Stimulated activated CD4-positive, alpha-beta T cell treated with anti-CD3 and anti-CD28 coated beads, TNF-alpha, amount 100 ng/mL, for 48 hours (primary cell): Measurements from ENCODE around the gene PHLDA2.

Experiments
- DNase-seq, 3 donors: peaks; one replicate each; pipeline ENCODE4 v3.0.0-alpha.2; 2020; ENCODE audit warnings: low read depth in 3 of 3

PHLDA2 gene

DNA sequence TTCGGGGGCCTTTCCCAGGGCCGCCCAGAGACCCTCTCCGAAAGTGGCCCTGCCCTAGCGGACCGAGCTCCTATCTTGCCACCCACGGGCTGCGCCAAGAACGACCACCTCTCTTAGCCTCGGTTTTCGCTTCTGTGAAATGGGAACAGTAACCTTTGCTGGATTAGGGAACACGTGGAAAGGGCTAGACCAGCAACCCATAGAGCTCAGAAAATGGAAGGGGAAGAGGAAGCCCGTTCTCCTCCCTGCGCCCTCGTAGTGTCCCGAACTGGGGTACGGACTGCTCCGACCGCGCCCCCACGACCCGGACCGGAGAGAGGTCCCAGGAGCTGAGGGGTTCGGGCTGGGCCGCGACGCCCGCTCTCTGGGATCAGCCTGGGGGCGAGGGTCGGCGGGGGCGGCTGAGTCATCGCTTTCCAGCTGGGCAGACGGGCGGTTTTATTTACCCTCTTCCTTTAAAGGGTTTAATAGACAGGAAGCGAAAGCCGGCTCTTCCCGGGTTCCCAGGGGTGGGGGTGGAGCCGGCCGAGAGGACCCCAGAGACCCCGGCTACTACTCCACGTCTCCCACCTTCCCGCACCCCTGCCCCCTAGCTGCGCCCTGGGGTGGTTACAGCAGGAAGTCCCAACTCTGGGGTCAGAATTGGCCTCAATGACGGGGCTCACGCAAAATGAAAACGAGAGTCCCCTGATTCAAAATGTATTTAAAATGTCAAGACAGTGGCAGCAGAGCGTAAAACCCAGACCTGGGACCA is 907 bp upstream of the PHLDA2 start:
- DNase-seq: peak in 1 of 3 donors; percentile 38

DNA sequence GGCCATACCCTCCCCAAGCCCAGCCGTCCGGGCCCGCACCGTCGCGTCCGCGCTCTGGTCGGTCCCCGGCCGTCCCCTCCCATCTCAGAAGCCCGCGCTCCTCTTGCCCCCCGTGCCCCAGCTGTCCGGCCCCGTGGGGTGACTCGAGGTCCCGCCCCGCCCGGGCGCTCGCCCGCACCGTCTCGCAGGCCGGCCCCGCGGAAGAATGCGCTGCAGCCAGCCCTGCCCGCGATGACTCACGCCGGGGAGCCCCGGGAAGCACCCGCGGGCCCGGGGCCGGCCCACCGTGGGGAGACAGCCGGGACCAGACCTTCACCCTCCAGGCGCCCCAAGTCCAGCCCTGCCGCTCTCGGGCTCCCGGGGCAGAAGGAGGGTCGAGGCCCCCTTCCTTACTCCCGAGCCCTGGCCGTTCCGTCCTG is 320 bp upstream of the PHLDA2 start:
- peak in 1 of 3 donors; percentile 45 for DNase-seq

DNA sequence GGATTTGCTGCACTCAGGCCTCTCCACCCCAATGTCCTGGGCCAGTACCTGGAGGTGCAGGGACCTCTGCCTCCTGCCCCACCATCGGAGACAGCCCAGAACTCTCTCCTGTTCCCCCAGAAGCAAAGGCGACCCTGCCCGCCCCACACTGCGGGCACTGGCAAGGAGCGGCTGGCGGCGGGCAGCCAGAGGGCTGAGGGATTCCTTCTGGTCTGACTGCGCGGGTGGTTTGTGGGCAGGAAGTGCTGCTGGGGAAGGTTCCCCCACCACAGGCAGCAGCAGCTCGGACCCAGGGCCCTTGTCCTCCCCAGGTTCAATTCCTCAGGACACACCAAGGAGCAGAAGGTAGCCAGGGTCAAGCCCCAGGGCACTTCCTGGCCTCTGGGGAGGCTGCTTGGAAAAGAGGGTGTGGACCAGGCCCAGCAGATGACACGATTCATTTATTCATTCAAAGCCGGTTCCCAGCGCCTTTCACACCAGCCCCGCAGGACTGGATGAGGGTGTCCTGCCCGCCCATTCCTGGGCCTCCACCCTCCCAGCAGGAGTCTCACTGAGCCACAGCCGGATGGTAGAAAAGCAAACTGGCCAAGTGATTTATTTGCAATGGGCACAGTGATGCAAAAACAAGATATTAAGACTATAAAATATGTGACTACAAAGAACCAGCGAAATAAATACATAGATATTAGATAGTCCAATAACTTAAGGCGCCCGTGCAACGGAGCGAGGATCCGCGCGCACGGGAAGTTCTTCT is 1.2 kb downstream of the PHLDA2 start:
- DNase-seq: no peak

DNA sequence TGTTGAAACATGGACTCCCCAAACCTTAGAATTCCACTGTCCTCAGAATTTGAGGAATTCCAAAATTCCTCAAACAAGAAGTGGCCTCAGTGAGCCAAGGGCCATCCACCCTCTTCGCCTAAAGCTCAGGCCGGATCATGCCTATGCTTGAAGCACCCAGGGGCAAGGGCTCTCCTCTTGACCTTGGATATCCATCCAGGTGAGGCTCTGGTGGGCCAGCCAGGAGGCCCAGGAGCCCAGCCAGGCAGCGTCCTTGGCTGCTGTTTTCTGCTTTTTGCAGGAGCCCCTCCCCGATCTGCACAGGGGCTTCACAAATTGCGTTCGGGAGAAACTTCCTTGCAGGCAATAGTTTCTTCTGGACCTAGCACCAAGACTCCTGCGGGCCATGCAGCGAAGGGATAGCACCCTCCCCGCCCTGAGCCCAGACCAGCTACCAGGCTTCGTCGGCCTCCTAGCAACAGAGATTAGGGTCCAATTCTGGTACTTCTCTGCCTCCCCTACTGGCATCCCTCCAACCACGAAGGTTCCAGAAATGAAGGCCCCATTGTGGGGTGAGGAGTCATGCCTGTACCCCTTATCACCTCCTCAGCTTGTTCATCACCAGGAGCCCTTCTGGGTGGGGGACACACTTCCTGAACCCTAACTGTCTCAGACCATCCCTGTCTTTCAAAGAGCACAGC is 2.0 kb downstream of the PHLDA2 start:
- DNase-seq: no peak

DNA sequence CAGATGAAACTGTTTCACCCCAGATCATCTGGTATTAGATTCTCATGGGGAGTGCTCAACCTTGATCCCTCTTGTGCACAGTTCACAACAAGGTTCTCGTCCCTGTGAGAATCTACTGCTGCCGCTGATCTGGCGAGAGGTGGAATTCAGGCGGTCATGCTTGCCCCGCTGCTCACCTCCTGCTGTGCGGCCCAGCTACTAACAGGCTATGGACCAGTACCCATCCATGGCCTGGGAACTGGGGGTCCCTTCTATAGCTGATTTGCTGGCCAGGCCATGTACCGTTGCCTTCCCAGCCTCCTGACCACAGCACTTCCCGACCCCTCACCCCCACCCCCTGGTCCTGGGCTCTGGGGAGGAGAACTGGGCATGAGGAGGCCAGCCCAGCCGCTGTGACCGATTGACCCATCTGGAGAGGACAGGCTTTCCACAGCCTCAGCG is 2.6 kb downstream of the PHLDA2 start:
- no peak for DNase-seq

DNA sequence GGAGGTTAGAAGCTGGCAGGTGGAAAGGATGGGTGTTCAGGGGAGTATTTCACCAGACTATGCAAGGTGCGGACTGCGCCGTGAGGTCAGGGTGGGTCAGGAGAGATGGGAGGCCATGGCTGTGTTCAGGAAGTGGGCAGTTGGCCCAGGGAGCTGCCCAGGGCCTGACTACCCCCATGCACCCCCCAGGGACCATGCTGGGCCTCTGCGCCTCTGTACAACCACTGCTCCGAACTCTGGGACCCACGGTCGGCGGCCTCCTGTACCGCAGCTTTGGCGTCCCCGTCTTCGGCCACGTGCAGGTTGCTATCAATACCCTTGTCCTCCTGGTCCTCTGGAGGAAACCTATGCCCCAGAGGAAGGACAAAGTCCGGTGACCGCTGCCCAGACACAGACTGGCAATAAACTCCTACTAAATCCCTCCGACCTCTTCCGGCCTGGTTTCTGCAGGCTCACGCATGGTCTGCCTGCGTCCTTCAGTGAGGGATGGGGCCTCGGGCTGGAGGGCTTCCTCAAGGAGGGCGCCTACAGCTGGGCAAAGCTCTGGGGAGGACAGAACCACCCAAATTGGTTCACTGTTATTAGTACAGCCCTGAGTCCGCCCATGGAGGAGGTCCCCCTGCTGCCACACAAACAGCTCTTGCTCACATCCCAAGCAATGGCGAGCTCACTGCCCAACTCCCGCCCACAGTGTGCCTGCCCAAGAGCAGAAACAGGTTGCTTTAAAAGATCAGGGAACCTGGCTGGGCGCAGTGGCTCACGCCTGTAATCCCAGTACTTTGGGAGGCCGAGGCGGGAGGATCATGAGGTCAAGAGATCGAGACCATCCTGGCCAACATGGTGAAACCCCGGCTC is 4.2 kb downstream of the PHLDA2 start:
- no peak for DNase-seq

DNA sequence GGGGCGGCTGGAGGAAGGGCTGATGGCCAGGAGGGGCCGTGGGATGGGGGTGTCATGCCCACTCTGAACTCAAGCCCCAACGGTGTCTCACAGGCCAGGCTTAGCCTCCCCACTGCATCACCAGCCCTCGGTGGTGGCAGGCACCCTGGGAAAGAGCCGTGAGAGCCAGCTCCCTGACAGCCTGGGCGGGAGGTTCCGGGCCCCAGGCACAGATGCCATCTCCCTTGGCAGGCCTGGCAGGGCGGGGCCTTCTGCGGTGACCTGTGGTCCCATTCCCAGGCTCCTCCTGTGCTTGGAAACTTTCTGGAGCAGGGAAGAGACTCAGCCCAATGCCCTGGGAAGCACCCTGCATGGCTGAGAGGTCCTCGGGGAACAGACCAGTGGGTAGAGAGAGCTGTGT is 4.8 kb downstream of the PHLDA2 start:
- DNase-seq: no peak

DNA sequence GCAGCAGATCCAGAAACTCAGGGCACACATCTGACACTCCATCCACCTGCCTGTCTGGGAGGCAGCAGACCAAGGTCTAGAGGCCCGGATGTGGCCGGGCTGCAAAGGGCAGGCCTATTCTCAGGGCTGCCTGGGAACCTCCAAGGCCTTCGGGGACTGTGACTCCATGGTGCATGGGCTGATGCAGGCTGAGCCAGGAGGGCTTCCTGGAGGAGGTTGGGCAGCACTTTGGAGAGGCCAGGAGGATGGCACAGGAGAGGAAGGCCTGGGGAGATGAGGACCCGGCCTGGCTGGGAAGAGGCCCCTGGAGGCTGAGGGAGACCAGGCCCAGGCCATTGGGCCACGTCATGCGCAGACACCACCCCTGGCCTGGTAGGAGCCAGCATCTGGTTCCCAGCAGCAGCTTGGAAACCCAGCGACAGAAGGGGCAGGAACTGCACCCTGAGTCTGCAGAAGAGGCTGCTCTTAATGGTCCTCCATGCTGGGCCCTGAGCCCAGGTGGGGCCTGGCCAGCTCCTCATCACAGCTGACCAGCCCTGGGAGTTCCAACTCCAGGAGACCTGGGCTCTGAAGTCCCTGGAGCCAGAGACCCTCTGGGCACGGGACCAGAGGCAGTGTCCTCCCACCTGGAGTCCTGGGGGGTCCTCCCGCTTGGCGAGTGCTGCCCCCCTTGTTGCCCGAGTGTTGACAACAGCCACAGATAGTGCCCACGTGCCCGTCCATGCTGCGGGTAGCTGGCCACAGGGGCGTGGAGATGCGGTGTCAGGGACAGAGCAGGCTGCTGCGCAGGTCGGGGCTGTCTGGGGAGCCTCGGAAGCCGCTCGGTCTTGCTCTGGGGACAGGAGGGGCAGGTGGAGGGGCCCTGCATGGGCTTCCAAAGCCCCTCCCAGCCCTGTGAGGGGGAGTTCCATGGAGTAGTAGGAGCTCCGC is 5.5 kb downstream of the PHLDA2 start:
- no peak for DNase-seq

DNA sequence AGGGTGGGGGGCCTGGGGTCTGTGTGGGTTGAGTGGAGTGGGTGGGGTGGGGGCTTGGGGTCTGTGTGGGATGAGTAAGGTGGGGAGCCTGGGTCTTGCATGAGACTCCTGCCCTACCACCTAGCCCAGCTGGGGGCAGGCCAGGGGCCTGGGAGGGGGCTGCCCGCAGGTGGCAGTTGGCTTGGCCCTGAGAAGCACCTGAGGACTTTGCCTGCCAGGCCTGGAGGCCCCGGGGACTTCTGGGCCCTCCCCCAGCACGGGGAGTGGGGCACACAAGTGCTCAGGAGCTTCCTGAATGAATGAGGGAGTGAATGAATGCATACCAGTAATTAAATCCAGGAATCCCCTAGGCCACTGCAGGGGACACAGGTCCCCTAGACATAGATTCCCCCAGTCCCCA is 6.6 kb downstream of the PHLDA2 start:
- DNase-seq: no peak

DNA sequence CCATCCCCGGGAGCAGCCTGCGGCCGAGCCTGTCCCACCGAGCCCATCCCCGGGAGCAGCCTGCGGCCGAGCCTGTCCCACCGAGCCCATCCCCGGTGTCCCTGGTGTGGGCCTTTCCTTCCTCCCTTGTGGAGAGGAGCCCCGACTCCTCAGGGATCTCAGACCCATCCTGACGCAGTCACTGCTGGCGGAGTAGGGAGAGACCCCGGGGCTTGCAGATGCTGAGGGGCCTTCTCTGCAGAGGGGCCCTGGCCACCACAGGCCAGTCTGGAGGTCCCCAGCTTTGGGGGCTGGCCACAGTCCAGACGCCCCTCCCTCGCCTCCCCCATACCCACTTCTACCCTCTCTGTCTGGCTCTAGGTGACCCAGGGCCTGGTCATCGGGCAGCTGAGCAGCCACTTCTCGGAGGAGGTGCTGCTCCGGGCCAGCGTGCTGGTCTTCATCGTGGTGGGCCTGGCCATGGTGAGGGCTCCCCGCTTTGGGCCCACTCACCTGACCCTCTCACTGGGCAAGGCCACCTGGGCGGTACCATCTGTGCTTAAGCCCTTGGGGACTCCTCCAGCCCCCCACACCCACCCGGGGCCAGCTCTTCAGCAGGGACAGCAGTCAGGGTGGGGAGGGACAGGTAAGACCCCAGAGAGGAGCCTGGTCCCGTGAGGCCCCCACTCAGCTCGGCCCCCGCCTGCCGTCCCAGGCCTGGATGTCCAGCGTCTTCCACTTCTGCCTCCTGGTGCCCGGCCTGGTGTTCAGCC is 7.3 kb downstream of the PHLDA2 start:
- no peak for DNase-seq

DNA sequence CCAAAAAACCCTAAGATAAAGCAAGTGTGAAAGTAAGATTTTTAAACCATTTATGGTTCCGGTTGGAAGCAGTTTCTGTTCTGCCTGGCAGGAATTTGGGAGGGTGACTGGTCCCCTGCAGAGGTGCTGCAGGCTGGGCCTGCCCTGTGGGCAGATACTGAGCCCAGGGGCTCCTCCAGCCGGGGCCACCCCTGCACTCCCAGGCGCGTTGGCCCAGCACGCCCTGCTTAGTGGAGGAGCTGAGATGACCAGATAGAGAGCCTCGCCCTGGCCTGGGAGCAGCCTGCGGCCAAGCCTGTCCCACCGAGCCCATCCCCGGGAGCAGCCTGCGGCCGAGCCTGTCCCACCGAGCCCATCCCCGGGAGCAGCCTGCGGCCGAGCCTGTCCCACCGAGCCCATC is 8.0 kb downstream of the PHLDA2 start:
- DNase-seq: no peak

DNA sequence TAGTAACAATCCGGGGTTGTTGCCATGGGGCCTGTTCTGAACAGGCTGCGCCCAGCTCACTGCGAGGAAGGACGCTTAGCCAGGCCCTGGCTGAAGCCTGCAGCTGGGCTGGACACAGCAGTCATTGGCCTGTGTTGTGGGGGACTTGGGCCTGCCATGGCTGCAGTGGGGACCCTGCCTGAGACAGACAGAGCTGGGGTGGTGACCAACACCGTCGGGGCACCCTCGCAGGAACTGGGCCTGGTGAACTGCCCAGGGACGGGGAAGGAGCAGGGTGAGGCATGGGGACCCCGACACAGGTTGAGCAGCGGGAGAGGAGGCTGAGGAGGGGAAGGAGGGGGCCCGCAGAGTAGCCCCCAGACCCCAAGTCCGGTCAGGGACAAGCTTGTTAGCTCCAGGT is 8.9 kb downstream of the PHLDA2 start:
- DNase-seq: no peak

DNA sequence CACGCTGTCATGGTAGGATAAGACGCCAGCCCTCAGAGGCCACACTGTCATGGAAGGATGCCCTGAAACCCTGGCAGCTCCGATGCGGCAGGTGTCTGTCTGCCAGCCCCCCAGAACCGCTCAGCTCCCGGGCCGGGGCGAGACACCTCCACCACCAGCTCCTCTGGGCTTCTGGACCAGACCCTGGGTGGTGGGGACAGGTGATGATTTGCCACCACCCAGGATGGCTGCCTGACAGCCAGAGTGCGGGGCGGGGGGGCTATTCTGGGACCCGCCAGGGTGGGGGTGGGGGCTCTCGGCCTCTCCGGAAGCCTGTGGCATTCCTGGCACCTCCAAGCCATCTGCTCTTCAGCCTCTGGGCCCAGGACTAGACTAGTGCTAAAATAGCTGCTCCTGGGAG is 9.4 kb downstream of the PHLDA2 start:
- DNase-seq: no peak

DNA sequence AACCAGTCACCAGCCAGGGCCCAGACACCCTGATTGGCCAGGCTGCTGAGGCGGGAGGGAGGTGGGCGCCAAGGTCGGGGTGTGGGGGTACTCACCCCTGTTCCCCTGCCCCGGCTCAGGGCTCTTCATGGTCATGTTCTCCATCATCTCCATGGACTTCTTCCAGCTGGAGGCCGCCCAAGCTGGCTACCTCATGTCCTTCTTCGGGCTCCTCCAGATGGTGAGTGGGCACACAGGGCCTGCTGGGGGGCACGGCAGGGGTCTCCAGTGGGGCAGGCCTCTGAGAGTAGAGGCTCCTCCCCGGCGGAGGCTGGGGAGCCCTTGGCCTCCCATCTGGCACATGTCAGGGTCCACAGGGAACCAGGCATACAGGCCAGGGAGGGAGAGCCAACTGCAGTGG is 10.0 kb downstream of the PHLDA2 start:
- DNase-seq: no peak

DNA sequence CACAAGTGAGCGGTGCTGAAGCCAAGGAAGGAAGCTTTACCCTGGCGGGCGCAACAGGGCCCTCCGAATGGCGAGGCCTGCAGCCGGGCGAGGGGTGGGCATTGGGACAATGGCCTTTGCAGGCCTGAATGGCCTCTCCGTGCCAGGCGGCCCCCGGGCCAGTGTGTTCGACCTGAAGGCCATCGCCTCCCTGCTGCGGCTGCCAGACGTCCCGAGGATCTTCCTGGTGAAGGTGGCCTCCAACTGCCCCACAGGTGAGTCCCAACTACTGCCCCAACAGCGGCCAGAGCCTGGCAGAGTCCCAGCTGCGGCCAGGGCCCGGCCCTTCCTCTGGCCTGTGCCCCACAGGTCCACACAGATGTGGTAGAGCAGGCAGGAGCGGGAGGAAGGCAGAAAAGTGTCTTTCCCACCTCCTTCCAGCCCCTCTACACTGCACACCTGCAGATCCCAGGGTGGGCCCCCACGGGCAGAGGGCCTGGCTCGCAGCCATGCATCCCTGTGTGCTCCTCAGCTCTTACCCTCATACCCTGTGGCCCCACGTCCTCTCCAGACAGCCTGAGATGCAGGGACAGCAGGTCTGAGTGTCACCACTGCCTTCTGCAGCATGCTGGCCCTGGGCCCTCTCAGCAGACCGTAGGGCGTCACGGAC is 11.3 kb downstream of the PHLDA2 start:
- DNase-seq: no peak

DNA sequence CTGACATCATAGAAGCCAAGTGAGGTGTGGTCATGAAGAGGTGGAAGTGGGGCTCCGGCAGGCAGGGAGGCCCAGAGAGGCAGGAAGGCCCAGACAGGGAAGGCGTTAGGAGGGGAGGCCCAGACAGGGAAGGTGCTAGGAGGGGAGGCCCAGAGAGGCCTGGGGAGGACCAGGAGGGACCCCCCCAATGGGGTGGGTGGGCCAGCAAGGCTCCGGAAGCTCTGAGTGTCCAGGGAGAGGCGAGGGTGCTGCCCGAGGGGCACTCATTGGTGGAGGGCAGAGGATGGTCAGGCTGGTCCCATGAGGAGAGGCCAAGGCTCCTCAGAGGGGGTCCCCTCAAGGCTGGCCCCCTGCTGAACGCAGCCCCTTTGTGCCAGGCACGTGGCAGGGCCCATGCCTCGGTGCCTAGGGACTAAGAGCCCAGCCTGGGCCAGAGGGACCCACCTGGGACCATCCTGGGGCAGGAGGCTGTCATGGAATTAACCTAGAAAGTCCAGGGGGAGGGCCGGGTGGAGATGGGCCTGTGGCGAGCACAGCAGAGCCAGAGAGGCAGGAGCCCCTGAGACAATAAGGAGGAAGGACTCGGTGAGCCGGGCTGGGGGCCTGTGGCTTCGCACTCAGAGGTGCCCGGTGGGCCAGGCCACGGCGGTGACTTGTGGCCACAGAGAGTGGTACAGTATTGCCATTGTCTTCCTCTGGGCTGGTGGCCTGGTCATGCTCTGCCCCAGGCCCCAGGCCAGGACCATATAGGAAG is 12.2 kb downstream of the PHLDA2 start:
- no peak for DNase-seq

DNA sequence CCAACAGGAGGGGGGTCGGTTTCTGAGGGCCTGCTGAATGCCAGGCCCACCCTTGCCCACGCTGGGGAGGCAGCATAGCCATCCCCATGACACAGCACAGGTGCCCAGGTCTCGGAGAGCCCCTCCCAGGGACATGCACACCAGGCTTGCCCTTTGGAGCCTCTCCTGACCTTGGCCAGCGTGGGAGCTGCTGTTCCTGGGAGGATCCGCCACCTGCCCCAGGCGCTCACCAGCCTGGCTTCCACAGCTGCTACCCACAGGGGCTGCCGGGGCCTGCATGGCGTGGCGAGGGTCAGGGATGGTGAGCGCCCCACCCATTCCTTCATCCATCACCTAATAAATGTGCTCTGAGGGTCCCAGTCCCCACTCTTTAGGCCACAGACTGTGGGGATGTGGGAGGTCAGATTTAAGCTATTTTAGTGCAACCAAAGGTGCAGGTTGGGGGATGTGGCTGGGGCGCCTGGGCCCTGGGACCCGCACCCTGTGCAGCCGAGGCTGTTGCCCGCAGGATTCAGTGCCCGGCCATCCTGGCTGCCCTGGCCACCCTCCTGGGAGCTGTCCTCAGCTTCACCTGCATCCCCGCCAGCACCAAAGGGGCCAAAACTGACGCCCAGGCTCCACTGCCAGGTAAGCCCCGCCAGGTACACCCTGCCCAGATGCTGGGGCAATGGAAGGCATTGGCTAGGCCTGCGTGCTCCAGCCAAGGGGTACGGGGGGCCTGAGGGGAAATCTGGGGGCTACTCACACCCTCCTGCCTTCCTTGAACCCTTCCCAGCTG is 12.9 kb downstream of the PHLDA2 start:
- no peak for DNase-seq

DNA sequence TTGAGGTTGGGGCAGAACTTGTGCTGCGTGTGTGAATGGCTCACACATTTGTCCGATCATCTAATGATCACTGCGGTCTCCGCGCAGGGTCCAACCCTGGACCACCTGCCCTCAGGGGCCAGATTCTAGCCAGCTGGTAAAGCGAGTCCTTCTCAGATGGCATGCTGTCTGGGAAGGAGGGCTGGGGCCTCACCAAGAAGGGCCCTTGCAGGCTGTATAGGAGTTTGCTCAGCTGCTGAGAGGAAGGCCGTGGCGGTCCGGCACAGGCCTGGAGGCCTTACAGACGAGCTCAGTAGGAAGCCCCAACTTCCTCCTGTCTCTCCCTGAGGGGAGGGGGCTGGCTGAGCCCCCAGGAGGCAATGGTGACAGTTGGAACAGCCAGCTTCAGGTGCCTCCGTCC is 13.7 kb downstream of the PHLDA2 start:
- no peak for DNase-seq
